Erythroblast (primary cell): ENCODE results near the gene LINC00237.

Experiments
- DNase-seq, 2 experiments: peaks; one replicate each; lab custom pipeline; 2025; lab: John Stamatoyannopoulos, UW
- GATA1 ChIP-seq: IDR thresholded peaks from 2 replicates; pipeline ENCODE4 v1.6.1; 2011; ENCODE audit warnings: low read depth, mild to moderate bottlenecking, control low read depth, low read length, moderate library complexity
- POLR2A ChIP-seq: IDR thresholded peaks from 2 replicates; pipeline ENCODE4 v1.6.1; 2011; ENCODE audit warnings: mild to moderate bottlenecking, low read length

The LINC00237 gene

DNA sequence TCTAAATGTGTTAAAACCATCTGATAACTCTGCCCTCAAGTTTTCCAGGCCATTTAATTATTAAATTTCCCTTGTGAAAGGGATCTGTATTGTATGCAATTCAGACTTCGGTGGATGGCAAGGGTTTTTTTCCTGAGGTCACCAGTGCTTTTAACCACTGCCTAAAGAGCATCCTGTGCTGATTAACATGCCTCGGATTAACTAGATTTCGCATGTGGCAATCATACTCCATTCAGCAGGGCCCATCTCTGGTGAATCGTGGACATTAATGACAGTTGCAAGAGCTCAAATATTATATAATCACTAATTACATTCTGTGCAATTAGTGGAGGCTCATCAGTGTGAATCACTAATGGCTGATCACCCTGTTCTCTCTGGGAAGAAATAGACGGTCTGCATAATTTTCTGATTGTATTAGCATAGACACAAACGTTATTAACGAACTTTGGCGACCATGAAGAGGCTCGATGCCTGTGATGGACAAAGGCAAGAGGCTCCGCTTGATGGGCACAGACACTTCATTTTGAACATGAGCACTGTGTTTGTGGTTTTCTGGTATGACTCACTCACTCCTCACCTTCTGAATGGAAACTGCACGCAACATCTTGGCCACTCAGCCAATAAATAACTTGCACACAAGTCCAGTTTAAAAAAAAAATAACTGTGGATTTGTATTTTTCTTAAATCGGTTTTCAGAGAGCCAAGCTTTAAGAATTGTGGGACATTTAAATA is 31.4 kb downstream of the LINC00237 start:
- TF ChIP-seq POLR2A (no peak), GATA1 (no peak)
- DNase-seq, result no peak

DNA sequence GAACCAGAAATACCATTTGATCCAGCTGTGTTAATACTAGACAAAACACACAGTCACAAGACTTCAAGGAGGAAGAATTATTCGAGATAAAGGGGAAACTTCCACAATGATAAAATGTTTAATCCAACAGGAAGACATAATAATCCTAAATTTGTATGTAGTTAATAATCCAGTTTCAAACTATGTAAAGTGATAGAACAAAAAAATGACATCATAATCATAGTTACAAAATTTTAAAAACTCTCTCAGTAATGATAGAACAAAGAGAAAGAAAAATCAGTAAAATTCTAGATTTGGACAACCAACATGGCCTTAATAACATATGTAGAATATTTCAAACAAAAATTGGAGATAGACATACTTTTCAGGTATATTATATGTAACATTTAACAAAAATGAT is 38.9 kb downstream of the LINC00237 start:
- TF ChIP-seq POLR2A (no peak), GATA1 (no peak)
- DNase-seq, result no peak

DNA sequence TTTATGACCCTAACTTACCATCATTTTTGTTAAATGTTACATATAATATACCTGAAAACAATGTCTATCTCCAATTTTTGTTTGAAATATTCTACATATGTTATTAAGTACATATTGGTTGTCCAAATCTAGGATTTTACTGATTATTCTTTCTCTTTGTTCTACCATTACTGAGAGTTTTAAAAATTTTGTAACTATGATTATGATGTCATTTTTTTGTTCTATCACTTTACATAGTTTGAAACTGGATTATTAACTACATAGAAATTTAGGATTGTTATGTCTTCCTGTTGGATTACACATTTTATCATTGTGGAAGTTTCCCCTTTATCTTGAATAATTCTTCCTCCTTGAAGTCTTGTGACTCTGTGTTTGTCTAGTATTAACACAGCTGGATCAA is 41.2 kb downstream of the LINC00237 start:
- no peak for DNase-seq
- TF ChIP-seq GATA1 (no peak), POLR2A (no peak)

DNA sequence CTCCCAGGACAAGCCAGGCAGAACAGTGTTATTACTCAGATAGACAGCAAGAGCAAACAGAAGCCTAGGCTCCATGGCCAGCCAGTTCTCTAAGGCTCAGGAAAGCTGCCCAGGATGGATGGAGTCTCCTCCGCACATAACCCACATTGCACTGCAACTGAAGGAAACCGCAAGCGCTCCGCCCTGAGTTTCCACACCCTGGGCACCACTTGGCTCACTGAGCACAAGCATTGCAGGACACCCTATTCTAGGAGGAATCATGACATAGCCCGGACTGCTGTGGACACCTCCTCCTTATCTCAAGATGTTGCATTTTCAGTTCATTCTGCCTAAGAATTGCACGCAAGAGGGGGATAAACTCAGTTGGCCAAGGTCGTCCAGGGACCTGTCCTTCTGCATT is 42.9 kb downstream of the LINC00237 start:
- DNase-seq, result no peak
- no peak for TF ChIP-seq POLR2A
- no peak for TF ChIP-seq GATA1

DNA sequence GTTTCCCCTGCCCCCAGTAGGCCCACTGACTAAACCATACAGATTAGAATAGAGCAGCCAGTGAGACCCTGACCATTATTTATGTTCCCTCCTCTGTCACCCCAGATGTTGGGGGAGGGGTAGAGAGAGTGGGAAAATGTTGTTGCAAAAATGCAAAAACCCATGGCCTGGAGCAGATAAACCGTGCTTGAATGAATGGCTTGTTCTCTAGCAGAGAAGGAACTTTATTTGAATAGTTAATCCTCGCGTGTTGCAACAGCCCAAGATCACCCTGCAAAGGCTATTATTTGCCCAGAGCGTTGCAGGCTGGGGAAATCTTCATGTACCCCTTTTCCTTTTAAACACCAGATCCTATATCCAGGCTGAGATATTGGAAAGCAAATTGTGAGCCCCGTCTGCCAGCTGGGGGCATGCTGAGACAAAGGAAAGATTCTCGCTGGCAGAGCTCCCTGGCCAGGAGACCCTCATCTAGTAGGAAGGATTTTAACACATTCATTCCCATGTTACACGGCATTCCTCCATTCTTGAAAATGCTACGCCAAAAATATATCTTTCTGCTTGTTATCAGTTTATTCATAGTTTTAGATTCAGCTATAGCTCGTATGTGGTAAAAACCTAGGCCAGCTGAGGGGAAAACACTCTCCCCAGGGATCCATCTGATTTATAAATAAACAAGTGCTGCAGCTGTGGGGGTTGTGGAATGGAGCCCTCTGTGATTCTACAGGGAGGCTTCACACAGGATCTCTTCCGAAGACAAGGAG is 53.0 kb downstream of the LINC00237 start:
- DNase-seq, result no peak

DNA sequence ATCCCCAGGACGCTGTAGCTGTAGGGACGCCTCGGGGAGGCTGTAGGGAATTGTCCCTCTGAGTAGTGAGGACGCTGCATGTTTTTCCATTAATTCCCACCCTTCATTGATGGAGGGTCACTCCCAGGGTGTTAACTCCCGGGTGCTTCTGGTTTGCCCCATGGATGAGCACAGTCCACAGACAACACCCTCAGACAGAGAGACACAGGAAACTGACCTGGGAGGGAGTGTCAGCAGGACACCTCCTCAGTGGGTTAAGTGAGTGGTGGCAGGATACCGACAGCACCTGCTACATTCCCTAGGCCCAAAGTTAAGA is 53.5 kb downstream of the LINC00237 start:
- DNase-seq, result no peak
- TF ChIP-seq POLR2A, result no peak
- TF ChIP-seq GATA1, result no peak

More for the DNA sequence above, 53.0 kb downstream of the LINC00237 start:
- no peak for TF ChIP-seq GATA1
- TF ChIP-seq POLR2A, result no peak

DNA sequence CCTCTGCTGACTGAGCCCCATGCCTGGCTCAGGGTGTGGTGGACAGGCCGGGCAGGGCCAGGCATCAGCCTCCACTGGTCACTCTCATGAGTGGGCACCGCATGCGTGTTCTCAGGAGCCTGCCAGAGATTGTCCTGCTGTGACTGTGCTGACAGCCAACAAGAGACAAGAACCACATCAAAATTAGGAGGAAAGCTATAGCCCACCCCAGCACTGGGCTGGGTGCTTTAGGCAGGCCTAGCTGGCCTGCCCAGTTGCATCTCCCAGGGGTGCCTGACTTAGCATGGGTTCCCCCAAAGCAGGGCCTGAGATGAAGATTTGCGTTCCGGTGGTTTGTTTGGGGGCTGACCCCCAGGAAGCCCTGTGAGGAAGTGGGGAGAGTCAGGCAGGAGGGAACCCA is 53.9 kb downstream of the LINC00237 start:
- DNase-seq, result no peak
- TF ChIP-seq POLR2A (no peak), GATA1 (no peak)

DNA sequence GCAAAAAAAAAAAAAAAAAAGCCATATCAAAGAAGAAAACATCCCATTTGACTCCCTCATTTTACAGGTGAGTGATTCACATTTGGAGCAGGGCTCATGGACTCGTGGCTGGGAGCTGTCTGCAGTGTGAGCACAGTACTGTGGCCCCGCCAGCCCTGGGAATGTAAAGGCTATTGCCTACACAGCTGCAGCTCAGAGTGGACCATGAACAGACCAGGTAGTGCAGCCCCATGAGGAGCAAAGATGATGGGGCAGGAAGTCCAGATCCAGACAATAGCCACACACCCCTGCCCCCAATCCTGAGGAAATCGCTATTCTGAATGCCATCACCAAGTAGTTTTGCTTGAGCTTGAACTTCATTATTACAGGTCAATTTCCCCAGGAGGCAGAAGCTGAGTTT is 55.4 kb downstream of the LINC00237 start:
- no peak for DNase-seq
- no peak for TF ChIP-seq POLR2A
- no peak for TF ChIP-seq GATA1

DNA sequence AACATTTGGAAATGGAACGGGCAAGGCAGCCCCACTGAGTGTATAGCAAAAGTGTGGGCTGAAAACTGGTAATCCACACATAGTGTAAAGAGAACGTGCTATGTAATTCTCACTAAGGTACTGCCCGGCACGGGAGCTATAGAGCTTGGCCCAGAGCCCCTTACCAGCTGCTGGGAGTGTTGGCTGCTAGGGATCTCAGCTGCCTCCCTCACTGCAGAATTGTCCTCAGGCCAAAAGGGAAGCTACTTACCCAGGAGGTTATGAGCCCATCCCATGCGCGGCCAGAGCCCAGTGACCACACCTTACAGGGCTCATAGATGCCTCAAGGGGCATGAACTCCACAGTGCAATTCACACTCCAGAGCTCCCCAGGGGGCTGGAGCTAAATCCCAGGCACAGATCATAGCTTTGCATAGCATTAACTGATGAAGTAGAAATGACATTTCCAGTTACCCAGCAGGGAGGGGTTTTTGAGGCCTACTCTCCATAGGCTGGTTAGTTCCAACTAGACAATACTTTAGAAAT is 56.8 kb downstream of the LINC00237 start:
- DNase-seq, result no peak
- TF ChIP-seq POLR2A (no peak), GATA1 (no peak)

DNA sequence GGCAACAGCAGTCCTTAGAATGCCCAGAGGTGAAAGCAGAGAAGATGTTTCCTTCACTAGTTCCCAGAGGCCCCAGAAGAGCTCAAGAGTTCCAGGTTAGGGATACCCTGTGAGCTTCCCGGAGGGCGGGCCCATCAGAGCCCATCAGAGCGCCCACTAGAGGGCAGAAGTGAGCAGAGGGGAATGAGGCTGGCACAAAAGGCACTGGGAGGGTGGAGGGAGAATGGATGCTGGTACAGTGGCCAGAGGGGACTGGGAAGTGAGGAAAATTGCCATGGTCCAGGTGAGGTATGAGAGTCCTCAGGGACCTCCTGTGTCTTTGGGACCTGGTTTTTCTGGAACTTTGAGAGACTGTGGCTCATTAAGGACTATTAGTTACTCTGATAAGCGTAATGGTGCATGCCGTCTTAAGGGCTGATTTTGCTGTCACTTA is 57.3 kb downstream of the LINC00237 start:
- TF ChIP-seq POLR2A (no peak), GATA1 (no peak)
- peak; percentile 26 to 69 for DNase-seq

DNA sequence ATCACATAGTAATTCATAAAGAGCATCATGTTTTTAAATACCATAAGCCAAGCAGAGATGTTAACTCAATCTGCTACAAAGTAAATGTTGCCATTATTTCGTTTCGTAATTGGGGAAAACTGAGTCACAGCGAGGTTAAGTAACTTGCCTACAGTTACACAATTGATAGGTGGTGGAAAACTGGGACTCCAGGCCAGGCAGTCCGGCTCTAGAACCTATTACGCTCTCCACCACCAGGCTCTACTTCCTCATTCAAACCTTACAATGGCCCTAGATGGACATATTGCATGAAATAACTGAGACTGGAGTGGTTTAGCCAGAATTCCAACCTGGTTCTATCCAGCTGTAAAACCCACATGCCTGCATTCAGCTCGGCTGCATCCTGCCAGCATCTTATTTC is 58.2 kb downstream of the LINC00237 start:
- DNase-seq, result no peak
- TF ChIP-seq GATA1, result no peak
- TF ChIP-seq POLR2A, result no peak

DNA sequence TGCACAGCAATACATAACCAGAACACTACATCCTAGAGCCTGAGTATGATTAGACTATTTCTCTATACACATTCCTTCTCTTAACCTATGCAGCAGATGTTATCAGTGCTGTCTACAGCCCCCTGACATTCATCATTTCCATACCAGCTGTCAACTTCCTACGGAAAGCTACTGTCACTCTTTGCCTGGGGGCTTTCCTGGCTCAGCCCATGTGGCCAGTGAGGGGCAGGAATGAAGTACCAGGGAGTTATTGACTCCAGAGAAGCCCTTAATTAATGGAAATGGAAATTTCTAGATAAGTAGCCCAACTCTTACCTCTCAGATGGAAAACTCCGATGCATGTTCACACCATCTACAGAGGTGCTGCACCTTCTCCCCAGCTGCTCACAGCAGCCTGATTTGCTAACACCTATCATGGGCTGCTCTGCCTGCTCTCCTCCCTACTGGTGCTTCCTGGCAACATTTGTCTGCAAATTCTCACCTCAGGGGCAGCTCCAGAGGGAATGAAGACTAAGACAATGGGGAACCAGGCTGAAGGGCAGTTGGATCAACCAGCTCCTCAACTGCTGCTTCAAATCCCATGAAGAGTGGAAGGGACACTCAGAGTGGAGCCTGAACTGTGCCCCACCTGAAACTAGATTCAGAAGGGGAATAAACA is 59.6 kb downstream of the LINC00237 start:
- DNase-seq, result no peak
- TF ChIP-seq GATA1 (no peak), POLR2A (no peak)
